Astrocyte of the cerebellum (primary cell): ENCODE data around the gene SH3TC1.

ENCODE experiments used
- DNase-seq: peaks from one replicate; pipeline ENCODE4 v3.0.0-alpha.2; 2011; ENCODE audit warnings: low read depth
- H3K4me3 ChIP-seq: 2 replicates; pipeline ENCODE4 v1.5.1; 2011; ENCODE audit warnings: mild to moderate bottlenecking, low read depth, low read length, moderate library complexity
- CTCF ChIP-seq: IDR thresholded peaks from 2 replicates; pipeline ENCODE4 v1.5.1; 2012; ENCODE audit warnings: low read length, low read depth, moderate library complexity, mild to moderate bottlenecking; ENCODE audit errors: missing control alignments
- in situ Hi-C: cut with HindIII; loops from 2 replicates; pipeline ENCODE4 v1.10.0; 2017; ENCODE audit warnings: low sequenced_read_pairs

The SH3TC1 gene

GRCh38 chr4:8244001-8244757 is 45.1 kb downstream of the SH3TC1 start:
- H3K4me3 ChIP-seq = no peak overlapping the region
- in situ Hi-C loops = no loop called here
- TF ChIP-seq CTCF = no peak
- no peak for DNase-seq

GRCh38 chr4:8244931-8245460 is 45.9 kb downstream of the SH3TC1 start:
- DNase-seq = no peak
- no peak for TF ChIP-seq CTCF
- no peak overlapping the region for H3K4me3 ChIP-seq
- in situ Hi-C loops = no loop called here

- H3K4me3 ChIP-seq = no peak overlapping the region
- in situ Hi-C loops = no loop called here
- no peak for TF ChIP-seq CTCF
- DNase-seq = no peak
These were observed 47.1 kb downstream of the SH3TC1 start for GRCh38 chr4:8245884-8246833.

- no peak for DNase-seq
- in situ Hi-C loops = no loop called here
- no peak overlapping the region for H3K4me3 ChIP-seq
- TF ChIP-seq CTCF = no peak
These were observed 48.2 kb downstream of the SH3TC1 start for GRCh38 chr4:8247047-8247930.

GRCh38 chr4:8248091-8248490 is 49.0 kb downstream of the SH3TC1 start:
- no peak overlapping the region for H3K4me3 ChIP-seq
- in situ Hi-C loops = no loop called here
- no peak for DNase-seq
- no peak for TF ChIP-seq CTCF

GRCh38 chr4:8250227-8250626 is 51.1 kb downstream of the SH3TC1 start:
- in situ Hi-C loops = loop anchor here (5.0 kb wide), 1 partner anchor 157 kb away; no protein-coding TSS in a partner anchor
- no peak for DNase-seq
- H3K4me3 ChIP-seq = no peak overlapping the region
- TF ChIP-seq CTCF = no peak
